ENCODE measurements around the gene TRIM63. TPM values are rescaled to one million over a fixed set of nuclear protein-coding genes. Genes with fewer than 3 reads are reported as not detected.
A peak's percentile ranks its signal among the peaks of the same experiment; 100 is the strongest.

The TRIM63 gene
- total RNA-seq, 4 donors from 2014 or later: 0.39 to 1.5 TPM; not detected in 2

DNA sequence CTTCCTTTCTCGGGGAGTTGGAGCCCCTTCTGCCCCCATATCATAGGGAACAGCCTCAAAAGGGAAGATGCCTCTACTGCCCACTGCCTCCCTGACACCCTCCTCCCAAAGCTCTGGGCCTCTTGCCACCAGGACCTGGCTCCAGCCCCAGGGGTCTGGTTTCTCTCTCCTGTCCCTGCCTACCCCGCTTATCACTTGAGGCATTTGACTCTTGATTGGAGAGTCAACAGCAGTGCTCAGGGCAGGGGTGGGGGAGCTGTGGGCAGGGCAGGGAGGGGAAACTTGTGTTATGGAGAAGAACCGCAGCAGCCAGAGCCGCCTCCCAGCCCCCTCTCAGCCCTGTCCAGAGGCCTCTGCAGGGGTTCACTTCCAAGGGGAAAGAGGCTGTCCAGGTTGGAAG lies 573 bp downstream of the TRIM63 start:
- intact Hi-C loops (cut with DNase I): no loop called here

GRCh38 chr1:26066160-26066559 lies 1.3 kb downstream of the TRIM63 start:
- WGBS, 2 donors: 88 to 90% methylated on average over 15 of the region's 15 CpGs
- Histone ChIP-seq H3K4me1 (peaks cover 0 to 11% of the 10 kb centered on the region in 2 donors), H3K4me3 (replicated peaks in 1 of 3) (no peak overlapping the region), H3K36me3 (no peaks in the 10 kb centered on the region), H3K27ac (no peak overlapping the region), H3K27me3 (no peaks in the 10 kb centered on the region), H3K9me3 (no peaks in the 10 kb centered on the region)
- no peak for TF ChIP-seq POLR2A (IDR thresholded peaks at IDR 0.05)
- TF ChIP-seq CTCF (IDR thresholded peaks at IDR 0.05): no peak
- no peak for DNase-seq
- intact Hi-C loops (cut with DNase I): no loop called here

More for the DNA sequence above, 573 bp downstream of the TRIM63 start:
- Histone ChIP-seq H3K4me1 (peaks cover 0 to 7% of the 10 kb centered on the region in 2 donors), H3K27me3 (no peaks in the 10 kb centered on the region), H3K27ac (no peak overlapping the region), H3K36me3 (no peaks in the 10 kb centered on the region), H3K4me3 (replicated peaks in 1 of 3) (no peak overlapping the region), H3K9me3 (no peaks in the 10 kb centered on the region)
- no peak for TF ChIP-seq CTCF (IDR thresholded peaks at IDR 0.05)
- no peak for TF ChIP-seq POLR2A (IDR thresholded peaks at IDR 0.05)
- 84 to 85% methylated on average over 4 of the region's 4 CpGs for WGBS, 2 donors
- DNase-seq: no peak

GRCh38 chr1:26064553-26064952 lies 2.9 kb downstream of the TRIM63 start:
- 81 to 82% methylated on average over 3 of the region's 3 CpGs for WGBS, 2 donors
- no peak overlapping the region for H3K4me3 ChIP-seq (replicated peaks in 1 of 3)

DNA sequence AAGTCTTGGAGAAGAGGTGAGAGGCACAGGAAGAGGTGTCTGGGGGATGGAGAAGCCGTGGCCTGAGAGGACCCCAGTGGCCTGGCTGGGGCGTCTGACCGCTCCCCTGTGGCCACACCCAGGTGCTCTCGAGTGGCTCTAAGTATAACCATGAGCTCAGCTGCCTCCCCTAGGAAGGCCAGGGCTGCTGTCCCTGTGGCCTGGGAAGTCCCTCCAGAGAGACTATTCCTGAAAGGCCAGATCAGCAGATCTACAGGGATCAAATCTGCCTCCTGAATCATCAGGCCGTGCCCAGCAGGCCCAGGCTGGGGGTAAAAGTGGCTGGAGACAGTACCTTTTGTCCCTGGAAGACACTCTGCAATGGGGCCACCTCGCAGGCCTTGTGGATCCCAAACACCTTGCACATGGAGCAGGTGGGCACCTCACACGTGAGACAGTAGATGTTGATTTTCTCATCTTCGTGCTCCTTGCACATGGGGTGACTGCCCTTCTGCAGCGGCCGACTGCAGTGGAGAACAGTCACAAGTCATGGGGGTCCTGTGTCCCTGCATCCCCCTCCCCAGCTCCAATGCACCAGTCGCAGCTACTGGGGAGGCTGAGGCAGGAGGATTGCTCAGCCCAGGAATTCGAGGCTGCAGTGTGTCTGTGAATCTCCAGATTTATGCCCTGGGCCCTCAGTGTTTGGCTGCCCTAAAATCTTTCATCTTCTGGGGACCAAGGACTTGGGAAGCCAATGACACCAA lies 6.4 kb downstream of the TRIM63 start:
- no peaks in the 10 kb centered on the region for H3K27me3 ChIP-seq
- H3K4me1 ChIP-seq: peaks cover 17 to 29% of the 10 kb centered on the region in 2 donors
- peak overlapping the region in 1 of 3 donors; percentile 48 for H3K27ac ChIP-seq
- H3K9me3 ChIP-seq: no peaks in the 10 kb centered on the region
- DNase-seq: no peak
- no peaks in the 10 kb centered on the region for H3K36me3 ChIP-seq
- no peak overlapping the region for H3K4me3 ChIP-seq (replicated peaks in 1 of 3)
- TF ChIP-seq POLR2A (IDR thresholded peaks at IDR 0.05) (no peak), CTCF (IDR thresholded peaks at IDR 0.05) (no peak)
- 77 to 78% methylated on average over 11 of the region's 12 CpGs for WGBS, 2 donors
- intact Hi-C loops (cut with DNase I): no loop called here

More at GRCh38 chr1:26064553-26064952, 2.9 kb downstream of the TRIM63 start:
- Histone ChIP-seq H3K27me3 (no peaks in the 10 kb centered on the region), H3K4me1 (peaks cover 12 to 23% of the 10 kb centered on the region in 2 donors), H3K9me3 (no peaks in the 10 kb centered on the region), H3K27ac (no peak overlapping the region), H3K36me3 (no peaks in the 10 kb centered on the region)
- intact Hi-C loops (cut with DNase I): no loop called here
- TF ChIP-seq POLR2A (IDR thresholded peaks at IDR 0.05) (no peak), CTCF (IDR thresholded peaks at IDR 0.05) (no peak)
- no peak for DNase-seq

DNA sequence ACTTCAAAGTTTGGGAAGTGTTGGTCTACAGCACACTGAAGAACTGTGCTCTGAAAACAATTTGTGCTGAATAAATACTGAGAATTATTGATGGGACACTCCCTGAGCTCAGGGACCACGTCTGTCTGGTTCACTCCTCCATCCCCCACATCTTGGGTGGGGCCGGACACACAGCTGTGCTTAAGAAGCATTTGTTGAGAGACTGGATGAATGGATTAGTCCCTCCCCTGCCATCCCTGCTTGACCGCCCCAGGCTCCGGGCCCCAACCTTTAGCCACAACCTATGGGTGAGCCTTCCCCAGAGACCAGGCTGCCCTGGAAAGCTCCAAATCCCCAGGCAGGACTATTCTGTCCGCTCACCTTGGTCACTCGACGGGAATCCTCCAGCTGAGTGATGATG lies 7.5 kb downstream of the TRIM63 start:
- H3K27me3 ChIP-seq: no peaks in the 10 kb centered on the region
- peaks cover 17 to 29% of the 10 kb centered on the region in 2 donors for H3K4me1 ChIP-seq
- no peaks in the 10 kb centered on the region for H3K36me3 ChIP-seq
- 39 to 49% methylated on average over 7 of the region's 7 CpGs for WGBS, 2 donors
- intact Hi-C loops (cut with DNase I): no loop called here
- H3K4me3 ChIP-seq (replicated peaks in 1 of 3): no peak overlapping the region
- peak; percentile 92 to 95 for DNase-seq
- TF ChIP-seq CTCF (IDR thresholded peaks at IDR 0.05) (no peak), POLR2A (IDR thresholded peaks at IDR 0.05) (no peak)
- no peaks in the 10 kb centered on the region for H3K9me3 ChIP-seq
- peak overlapping the region in 2 of 3 donors; percentile 2 to 69 for H3K27ac ChIP-seq
